ENCODE measurements around the gene BAG3. TPM values are rescaled to one million over a fixed set of nuclear protein-coding genes. Genes with fewer than 3 reads are reported as not detected.

BAG3 gene
- total and polyA plus RNA-seq, 2 of the 8 experiments (the other 6 are each of a cell fraction or from before 2014, with no cell fraction given), result 3.5 to 13.3 TPM

- no peak overlapping the region for H2BK120ac ChIP-seq (replicated peaks; ENCODE audit: low read depth, low read length)
- H3K27ac ChIP-seq (ENCODE audit: low read depth, low read length), result no peak overlapping the region
- WGBS, 2 experiments (ENCODE audit: extremely low coverage in 1 of 2, insufficient coverage in 1 of 2, insufficient read length in 1 of 2, insufficient replicate concordance in 2 of 2, low coverage in 1 of 2, low lambda C conversion rate in 2 of 2, missing lambda C conversion rate in 1 of 2), result 90% methylated on average over 7 of the region's 9 CpGs; no CpG with 5 or more reads in 1 of the 2 experiments
- H4K8ac ChIP-seq (ENCODE audit: extremely low read depth, insufficient read depth, low read length), result no peak overlapping the region
- H3K9me3 ChIP-seq (ENCODE audit: insufficient read depth in 2 of 2, low read depth in 1 of 2, low read length in 1 of 2), result peaks cover 5 to 16% of the 10 kb centered on the region in 2 experiments; a peak in 2 of 4 replicates
- H3K23ac ChIP-seq (ENCODE audit: insufficient read length), result no peak overlapping the region
- H4K20me1 ChIP-seq (replicated peaks in 1 of 2; ENCODE audit: control insufficient read depth in 1 of 2, insufficient read depth in 2 of 2, low read length in 2 of 2), result no peaks in the 10 kb centered on the region
- no peak overlapping the region for H3K4me3 ChIP-seq (ENCODE audit: extremely low read depth in 1 of 4, insufficient read depth in 2 of 4, low read depth in 3 of 4, low read length in 4 of 4)
- ChIA-PET POLR2A (ENCODE audit: partially characterized antibody) (interaction anchor here (0.6 to 1.2 kb wide), 3 partner anchors 14 to 202 kb away, joined by 3 to 4 read pairs (median 3); no protein-coding TSS in a partner anchor), CTCF (ENCODE audit: partially characterized antibody) (interaction anchor here (0.6 to 1.6 kb wide), 5 partner anchors 17 to 156 kb away, joined by 3 to 6 read pairs (median 3); no protein-coding TSS in a partner anchor)
- no peak overlapping the region for H2AFZ ChIP-seq (ENCODE audit: low read length)
- no peaks in the 10 kb centered on the region for H3K79me2 ChIP-seq (ENCODE audit: control insufficient read depth in 1 of 2, insufficient read depth in 2 of 2, low read length in 2 of 2)
- 0 out of 8 replicates have a peak, but pooled peaks cover 0 to 3% (median 0%) of the 10 kb centered on the region in 4 experiments for H3K36me3 ChIP-seq (ENCODE audit: control insufficient read depth in 2 of 4, insufficient read depth in 4 of 4, low read length in 3 of 4)
- no peak overlapping the region for H2BK5ac ChIP-seq (ENCODE audit: low read depth, low read length)
- H3K14ac ChIP-seq (ENCODE audit: insufficient read length), result no peak overlapping the region
- no peak for FAIRE-seq
- H4K5ac ChIP-seq (ENCODE audit: insufficient read length, low read depth, low read length), result no peak overlapping the region
- no peak overlapping the region for H3K4me2 ChIP-seq (ENCODE audit: insufficient read depth in 1 of 2, low read depth in 2 of 2, low read length in 2 of 2)
- H4K91ac ChIP-seq (replicated peaks; ENCODE audit: insufficient read length, low read length), result no peak overlapping the region
- no peaks in the 10 kb centered on the region for H3K23me2 ChIP-seq (ENCODE audit: low read depth, low read length)
- H3K56ac ChIP-seq (replicated peaks; ENCODE audit: insufficient read length, low read depth, low read length), result no peak overlapping the region
- no peaks in the 10 kb centered on the region for H3K27me3 ChIP-seq (replicated peaks in 1 of 4; ENCODE audit: control insufficient read depth in 3 of 4, extremely low read depth in 1 of 4, insufficient read depth in 3 of 4, low read length in 3 of 4)
- H3K4me1 ChIP-seq (replicated peaks in 1 of 4; ENCODE audit: control insufficient read depth in 3 of 4, insufficient read depth in 4 of 4, low read length in 3 of 4), result peaks cover 0 to 6% (median 5%) of the 10 kb centered on the region in 4 experiments; a peak in 4 of 7 replicates
- H3K4ac ChIP-seq (replicated peaks; ENCODE audit: insufficient read length, low read depth, low read length), result no peak overlapping the region
- H2BK12ac ChIP-seq (ENCODE audit: low read depth, low read length), result no peak overlapping the region
- no peak overlapping the region for H3K18ac ChIP-seq (ENCODE audit: extremely low read depth, low read length)
- no peak overlapping the region for H2AK5ac ChIP-seq (ENCODE audit: low read depth, low read length)
- no peak overlapping the region for H2BK20ac ChIP-seq (ENCODE audit: low read length)
- H3K9ac ChIP-seq (replicated peaks in 1 of 4; ENCODE audit: extremely low read depth in 1 of 4, low read depth in 3 of 4, low read length in 3 of 4), result no peak overlapping the region
- no peak for TF ChIP-seq SIN3A (conservative IDR thresholded peaks at IDR 0.05 in 1 of 2, IDR thresholded peaks at IDR 0.05 in 1 of 2; ENCODE audit: low read depth in 1 of 2, low read length in 2 of 2)
- TF ChIP-seq SIX5 (IDR thresholded peaks at IDR 0.05; ENCODE audit: low read depth, low read length), result no peak
- TF ChIP-seq SAP30 (IDR thresholded peaks at IDR 0.05; ENCODE audit: insufficient read depth, insufficient replicate concordance, low read length), result no peak
- no peak for TF ChIP-seq BCL11A (IDR thresholded peaks at IDR 0.05; ENCODE audit: low read depth in 2 of 2, low read length in 2 of 2)
- no peak for TF ChIP-seq RAD21 (IDR thresholded peaks at IDR 0.05 in 1 of 2, conservative IDR thresholded peaks at IDR 0.05 in 1 of 2; ENCODE audit: low read depth in 2 of 2, low read length in 2 of 2)
- TF ChIP-seq RFX5 (IDR thresholded peaks at IDR 0.05; ENCODE audit: borderline replicate concordance, low read depth, low read length), result no peak
- no peak for TF ChIP-seq BRCA1 (IDR thresholded peaks at IDR 0.05; ENCODE audit: low read depth, low read length)
- no peak overlapping the region for H2BK15ac ChIP-seq (ENCODE audit: low read length)
- DNase-seq (ENCODE audit: low read depth in 1 of 2, low spot score in 2 of 2), result no peak
- no peaks in the 10 kb centered on the region for H3K79me1 ChIP-seq (ENCODE audit: low read depth, low read length)
Observed at GRCh38 chr10:119703903-119704508, 52.8 kb downstream of the BAG3 start.

Data from H1 (cell line).